H1 (cell line): ENCODE measurements around the gene CLINT1. TPM values are rescaled to one million over a fixed set of nuclear protein-coding genes. Genes with fewer than 3 reads are reported as not detected.

ENCODE experiments used
- BCL11A ChIP-seq, 2 experiments: IDR thresholded peaks; one replicate each; pipeline ENCODE4 v1.6.1; 2011; ENCODE audit warnings: low read depth in 2 of 2, low read length in 2 of 2, mild to moderate bottlenecking in 2 of 2
- CTBP2 ChIP-seq: IDR thresholded peaks from 2 replicates; pipeline ENCODE4 v1.7.0; 2011; ENCODE audit warnings: borderline replicate concordance, mild to moderate bottlenecking, moderate library complexity, mixed read lengths, low read length; ENCODE audit not compliant: insufficient read depth, insufficient read length
- POLR2A ChIP-seq, 2 experiments: IDR thresholded peaks; 1 replicate in 1 of 2; 2 replicates in 1 of 2; pipeline ENCODE4 v1.6.1; 2011; ENCODE audit warnings: low read depth in 2 of 2, low read length in 2 of 2, mild to moderate bottlenecking in 2 of 2; ENCODE audit errors: control extremely low read depth in 1 of 2
- RAD21 ChIP-seq, 2 experiments: IDR thresholded peaks in 1 of 2; conservative IDR thresholded peaks in 1 of 2; 2 replicates each; pipeline ENCODE4 v1.6.1; 2011; ENCODE audit warnings: low read depth in 2 of 2, low read length in 2 of 2, improper control_type of control experiment in 1 of 2, inconsistent platforms in 1 of 2, mild to moderate bottlenecking in 1 of 2, moderate library complexity in 1 of 2
- RFX5 ChIP-seq: IDR thresholded peaks from 2 replicates; pipeline ENCODE4 v1.6.1; 2011; ENCODE audit warnings: low read depth, low read length, improper control_type of control experiment, borderline replicate concordance
- RXRA ChIP-seq: IDR thresholded peaks from 2 replicates; pipeline ENCODE4 v1.6.1; 2011; ENCODE audit warnings: low read depth, mild to moderate bottlenecking, low read length, moderate library complexity; ENCODE audit not compliant: insufficient read depth
- SRF ChIP-seq: IDR thresholded peaks from 2 replicates; pipeline ENCODE4 v1.6.1; 2011; ENCODE audit warnings: mild to moderate bottlenecking, low read depth, low read length, moderate library complexity
- polyA plus RNA-seq, 7 experiments: library from polyadenylated mRNA; depleted of rRNA in 3 of 7; stranded (reverse) in 5 of 7; unstranded in 2 of 7; fragments of >200 nt in 5 of 7; fragments of 200-250 nt in 2 of 7; gene quantifications; 1 replicate in 5 of 7; 2 replicates in 1 of 7; 4 replicates in 1 of 7; pipeline versions ENCODE4 v1.2.1 to v1.2.3, GENCODE V29; 2011 to 2013; ENCODE audit warnings: missing spikeins in 2 of 7, mixed read lengths in 2 of 7
- total RNA-seq: library from RNA; stranded (reverse); fragmentation: NEBNext Ultra II Directional; extraction: Animal tissue kit (Norgen Biotek cat#: 25700); gene quantifications from 2 replicates; pipeline ENCODE4 v1.2.1, GENCODE V29; 2021
- TF ChIP-seq, protein P1 (sequence below): fragments of 300-600 bp; sonication (generic); IDR thresholded peaks from 2 replicates; pipeline ENCODE4 v1.7.1; 2012; ENCODE audit warnings: low read length, moderate library complexity, mild to moderate bottlenecking, inconsistent platforms; ENCODE audit not compliant: insufficient replicate concordance

Gene CLINT1
- total and polyA plus RNA-seq, 2 of the 8 experiments (the other 6 are each of a cell fraction or from before 2014, with no cell fraction given), result 85.9 to 140 TPM

GRCh38 chr5:157756122-157756521 is 102.8 kb downstream of the CLINT1 start (continued):
- TF ChIP-seq SRF (no peak), POLR2A (IDR thresholded peaks at IDR 0.05; ENCODE audit: control extremely low read depth in 1 of 2, low read depth in 2 of 2, low read length in 2 of 2) (no peak), RFX5 (no peak), BCL11A (IDR thresholded peaks at IDR 0.05; ENCODE audit: low read depth in 2 of 2, low read length in 2 of 2) (no peak), CTBP2 (no peak), RXRA (no peak), RAD21 (IDR thresholded peaks at IDR 0.05 in 1 of 2, conservative IDR thresholded peaks at IDR 0.05 in 1 of 2; ENCODE audit: low read depth in 2 of 2, low read length in 2 of 2) (no peak)
- TF ChIP-seq, protein P1, sequence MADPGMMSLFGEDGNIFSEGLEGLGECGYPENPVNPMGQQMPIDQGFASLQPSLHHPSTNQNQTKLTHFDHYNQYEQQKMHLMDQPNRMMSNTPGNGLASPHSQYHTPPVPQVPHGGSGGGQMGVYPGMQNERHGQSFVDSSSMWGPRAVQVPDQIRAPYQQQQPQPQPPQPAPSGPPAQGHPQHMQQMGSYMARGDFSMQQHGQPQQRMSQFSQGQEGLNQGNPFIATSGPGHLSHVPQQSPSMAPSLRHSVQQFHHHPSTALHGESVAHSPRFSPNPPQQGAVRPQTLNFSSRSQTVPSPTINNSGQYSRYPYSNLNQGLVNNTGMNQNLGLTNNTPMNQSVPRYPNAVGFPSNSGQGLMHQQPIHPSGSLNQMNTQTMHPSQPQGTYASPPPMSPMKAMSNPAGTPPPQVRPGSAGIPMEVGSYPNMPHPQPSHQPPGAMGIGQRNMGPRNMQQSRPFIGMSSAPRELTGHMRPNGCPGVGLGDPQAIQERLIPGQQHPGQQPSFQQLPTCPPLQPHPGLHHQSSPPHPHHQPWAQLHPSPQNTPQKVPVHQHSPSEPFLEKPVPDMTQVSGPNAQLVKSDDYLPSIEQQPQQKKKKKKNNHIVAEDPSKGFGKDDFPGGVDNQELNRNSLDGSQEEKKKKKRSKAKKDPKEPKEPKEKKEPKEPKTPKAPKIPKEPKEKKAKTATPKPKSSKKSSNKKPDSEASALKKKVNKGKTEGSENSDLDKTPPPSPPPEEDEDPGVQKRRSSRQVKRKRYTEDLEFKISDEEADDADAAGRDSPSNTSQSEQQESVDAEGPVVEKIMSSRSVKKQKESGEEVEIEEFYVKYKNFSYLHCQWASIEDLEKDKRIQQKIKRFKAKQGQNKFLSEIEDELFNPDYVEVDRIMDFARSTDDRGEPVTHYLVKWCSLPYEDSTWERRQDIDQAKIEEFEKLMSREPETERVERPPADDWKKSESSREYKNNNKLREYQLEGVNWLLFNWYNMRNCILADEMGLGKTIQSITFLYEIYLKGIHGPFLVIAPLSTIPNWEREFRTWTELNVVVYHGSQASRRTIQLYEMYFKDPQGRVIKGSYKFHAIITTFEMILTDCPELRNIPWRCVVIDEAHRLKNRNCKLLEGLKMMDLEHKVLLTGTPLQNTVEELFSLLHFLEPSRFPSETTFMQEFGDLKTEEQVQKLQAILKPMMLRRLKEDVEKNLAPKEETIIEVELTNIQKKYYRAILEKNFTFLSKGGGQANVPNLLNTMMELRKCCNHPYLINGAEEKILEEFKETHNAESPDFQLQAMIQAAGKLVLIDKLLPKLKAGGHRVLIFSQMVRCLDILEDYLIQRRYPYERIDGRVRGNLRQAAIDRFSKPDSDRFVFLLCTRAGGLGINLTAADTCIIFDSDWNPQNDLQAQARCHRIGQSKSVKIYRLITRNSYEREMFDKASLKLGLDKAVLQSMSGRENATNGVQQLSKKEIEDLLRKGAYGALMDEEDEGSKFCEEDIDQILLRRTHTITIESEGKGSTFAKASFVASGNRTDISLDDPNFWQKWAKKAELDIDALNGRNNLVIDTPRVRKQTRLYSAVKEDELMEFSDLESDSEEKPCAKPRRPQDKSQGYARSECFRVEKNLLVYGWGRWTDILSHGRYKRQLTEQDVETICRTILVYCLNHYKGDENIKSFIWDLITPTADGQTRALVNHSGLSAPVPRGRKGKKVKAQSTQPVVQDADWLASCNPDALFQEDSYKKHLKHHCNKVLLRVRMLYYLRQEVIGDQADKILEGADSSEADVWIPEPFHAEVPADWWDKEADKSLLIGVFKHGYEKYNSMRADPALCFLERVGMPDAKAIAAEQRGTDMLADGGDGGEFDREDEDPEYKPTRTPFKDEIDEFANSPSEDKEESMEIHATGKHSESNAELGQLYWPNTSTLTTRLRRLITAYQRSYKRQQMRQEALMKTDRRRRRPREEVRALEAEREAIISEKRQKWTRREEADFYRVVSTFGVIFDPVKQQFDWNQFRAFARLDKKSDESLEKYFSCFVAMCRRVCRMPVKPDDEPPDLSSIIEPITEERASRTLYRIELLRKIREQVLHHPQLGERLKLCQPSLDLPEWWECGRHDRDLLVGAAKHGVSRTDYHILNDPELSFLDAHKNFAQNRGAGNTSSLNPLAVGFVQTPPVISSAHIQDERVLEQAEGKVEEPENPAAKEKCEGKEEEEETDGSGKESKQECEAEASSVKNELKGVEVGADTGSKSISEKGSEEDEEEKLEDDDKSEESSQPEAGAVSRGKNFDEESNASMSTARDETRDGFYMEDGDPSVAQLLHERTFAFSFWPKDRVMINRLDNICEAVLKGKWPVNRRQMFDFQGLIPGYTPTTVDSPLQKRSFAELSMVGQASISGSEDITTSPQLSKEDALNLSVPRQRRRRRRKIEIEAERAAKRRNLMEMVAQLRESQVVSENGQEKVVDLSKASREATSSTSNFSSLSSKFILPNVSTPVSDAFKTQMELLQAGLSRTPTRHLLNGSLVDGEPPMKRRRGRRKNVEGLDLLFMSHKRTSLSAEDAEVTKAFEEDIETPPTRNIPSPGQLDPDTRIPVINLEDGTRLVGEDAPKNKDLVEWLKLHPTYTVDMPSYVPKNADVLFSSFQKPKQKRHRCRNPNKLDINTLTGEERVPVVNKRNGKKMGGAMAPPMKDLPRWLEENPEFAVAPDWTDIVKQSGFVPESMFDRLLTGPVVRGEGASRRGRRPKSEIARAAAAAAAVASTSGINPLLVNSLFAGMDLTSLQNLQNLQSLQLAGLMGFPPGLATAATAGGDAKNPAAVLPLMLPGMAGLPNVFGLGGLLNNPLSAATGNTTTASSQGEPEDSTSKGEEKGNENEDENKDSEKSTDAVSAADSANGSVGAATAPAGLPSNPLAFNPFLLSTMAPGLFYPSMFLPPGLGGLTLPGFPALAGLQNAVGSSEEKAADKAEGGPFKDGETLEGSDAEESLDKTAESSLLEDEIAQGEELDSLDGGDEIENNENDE, result no peak
